HK-2 (cell line): Measurements from ENCODE around the gene AJM1.
"Not testable (repeated sequence)": the region's sequence is repeated elsewhere in the genome, so short reads cannot be mapped to it uniquely, and the experiment has no call there.

Experiments used
- DNase-seq: peaks from one replicate; pipeline ENCODE4 v3.0.0-alpha.2; 2018; ENCODE audit not compliant: unreplicated experiment

Gene AJM1

DNA sequence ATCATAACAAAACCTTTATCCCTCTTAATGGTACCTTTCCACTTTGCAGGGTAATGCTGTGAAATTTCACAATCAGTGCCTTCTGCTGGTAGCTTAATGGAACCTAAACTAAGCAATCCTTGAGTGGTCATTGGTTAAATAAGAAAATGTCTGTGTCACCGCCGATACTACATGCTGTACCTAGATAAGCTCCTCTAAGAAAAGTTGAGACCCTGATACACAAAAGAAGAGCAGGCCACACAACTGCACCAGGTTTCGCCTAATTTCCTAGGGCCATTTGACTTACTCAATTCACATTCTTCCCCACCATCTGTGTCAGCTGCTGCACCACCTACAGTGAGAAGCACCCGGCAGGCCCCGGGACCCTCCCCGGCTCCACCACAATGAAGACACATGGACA lies 32.9 kb downstream of the AJM1 start:
- no peak for DNase-seq

- DNase-seq = no peak
Observed at GRCh38 chr9:136876476-136876875, 34.2 kb downstream of the AJM1 start.

- DNase-seq = no peak
Observed at GRCh38 chr9:136880651-136881050, 38.4 kb downstream of the AJM1 start.

DNA sequence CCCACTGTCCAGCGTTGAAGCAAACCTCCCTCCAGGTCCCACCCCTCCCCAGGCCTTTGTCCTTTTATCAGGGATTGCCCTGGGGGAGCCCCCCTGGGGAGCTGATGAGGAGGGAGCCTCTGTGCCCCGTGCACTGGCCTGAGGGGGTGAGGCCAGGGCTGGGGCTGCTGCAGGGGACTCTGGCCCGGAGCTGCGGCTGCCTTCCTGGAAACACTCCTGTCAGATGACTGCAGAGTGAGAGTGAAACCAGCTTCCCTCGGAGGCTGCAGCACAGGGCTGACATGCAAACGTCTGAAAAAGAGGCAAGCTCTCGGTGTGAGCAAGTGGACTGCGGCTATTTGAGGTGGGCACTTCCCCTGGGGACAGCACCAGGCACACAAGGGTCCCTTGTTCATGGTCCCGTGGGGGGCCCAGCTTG lies 39.4 kb downstream of the AJM1 start:
- peak; percentile 51 for DNase-seq

- DNase-seq = peak; percentile 92
Observed at GRCh38 chr9:136882109-136882946, 40.0 kb downstream of the AJM1 start.

DNA sequence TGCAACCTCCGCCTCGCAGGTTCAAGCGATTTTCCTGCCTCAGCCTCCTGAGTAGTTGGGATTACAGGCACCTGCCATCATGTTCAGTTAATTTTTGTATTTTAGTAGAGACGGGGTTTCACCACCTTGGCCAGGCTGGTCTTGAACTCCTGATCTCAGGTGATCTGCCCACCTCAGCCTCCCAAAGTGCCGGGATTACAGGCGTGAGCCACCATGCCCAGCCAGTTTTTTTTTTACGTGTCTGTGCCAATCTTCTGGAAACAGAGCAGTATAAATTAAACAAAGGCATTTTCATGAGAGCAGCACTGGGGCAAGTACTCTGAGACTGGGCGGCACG lies 40.6 kb downstream of the AJM1 start:
- DNase-seq = not testable (repeated sequence)

DNA sequence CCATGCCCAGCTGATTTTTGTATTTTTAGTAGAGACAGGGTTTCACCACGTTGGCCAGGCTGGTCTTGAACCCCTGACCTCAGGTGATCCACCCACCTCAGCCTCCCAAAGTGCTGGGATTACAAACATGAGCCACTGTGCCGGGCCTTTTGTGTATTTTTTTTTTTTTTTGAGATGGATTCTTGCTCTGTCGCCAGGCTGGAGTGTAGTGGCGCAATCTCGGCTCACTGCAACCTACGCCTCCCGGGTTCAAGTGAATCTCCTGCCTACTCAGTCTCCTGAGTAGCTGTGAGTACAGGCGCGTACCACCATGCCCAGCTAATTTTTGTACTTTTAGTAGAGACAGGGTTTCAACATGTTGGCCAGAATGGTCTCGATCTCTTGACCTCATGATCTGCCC lies 41.4 kb downstream of the AJM1 start:
- DNase-seq = not testable (repeated sequence)

- DNase-seq = peak; percentile 99
Observed at GRCh38 chr9:136885950-136886578, 43.8 kb downstream of the AJM1 start, which contains the start of gene TRAF2. TSS of gene TRAF2 (plus strand) at chr9:136886516. CDS start at chr9:136898741, 12,225 bp downstream.

GRCh38 chr9:136886610-136887597 lies 44.6 kb downstream of the AJM1 start:
- DNase-seq = peak; percentile 54

- DNase-seq = no peak
Observed at GRCh38 chr9:136888454-136888853, 46.2 kb downstream of the AJM1 start.

DNA sequence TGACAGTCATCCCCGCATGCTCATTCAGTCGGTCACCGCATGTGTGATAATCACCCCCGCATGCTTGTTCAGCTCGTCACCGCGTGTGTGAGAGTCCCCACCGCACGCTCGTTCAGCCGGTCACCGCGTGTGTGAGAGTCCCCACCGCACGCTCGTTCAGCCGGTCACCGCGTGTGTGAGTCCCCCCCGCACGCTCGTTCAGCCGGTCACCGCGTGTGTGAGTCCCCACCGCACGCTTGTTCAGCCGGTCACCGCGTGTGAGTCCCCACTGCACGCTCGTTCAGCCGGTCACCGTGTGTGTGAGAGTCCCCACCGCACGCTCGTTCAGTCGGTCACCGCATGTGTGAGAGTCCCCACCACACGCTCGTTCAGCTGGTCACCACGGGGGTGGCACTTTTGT lies 47.6 kb downstream of the AJM1 start:
- DNase-seq = no peak

- DNase-seq = no peak
Observed at GRCh38 chr9:136890661-136891060, 48.4 kb downstream of the AJM1 start.
